ENCODE measurements around the gene LRRC27.

Gene LRRC27

GRCh38 chr10:132392811-132393694 lies 61.1 kb downstream of the LRRC27 start:
- DNase-seq = no peak

GRCh38 chr10:132393695-132394181 lies 61.7 kb downstream of the LRRC27 start:
- no peak for DNase-seq

- no peak for DNase-seq
Measured at GRCh38 chr10:132394201-132394811, 62.3 kb downstream of the LRRC27 start.

- no peak for DNase-seq
Measured at GRCh38 chr10:132394936-132395703, 63.1 kb downstream of the LRRC27 start.

GRCh38 chr10:132395704-132396493 lies 63.9 kb downstream of the LRRC27 start:
- peak; percentile 58 for DNase-seq

- DNase-seq = peak; percentile 85
Measured at GRCh38 chr10:132396494-132397035, 64.6 kb downstream of the LRRC27 start.

GRCh38 chr10:132397036-132397541 lies 65.1 kb downstream of the LRRC27 start, which contains the start of gene PWWP2B:
PWWP2B (plus strand) TSS chr10:132397200; CDS start chr10:132397227, 27 bp downstream.
- peak; percentile 64 for DNase-seq

GRCh38 chr10:132397671-132398565 lies 65.9 kb downstream of the LRRC27 start:
- DNase-seq = peak; percentile 69

GRCh38 chr10:132398566-132398991 lies 66.6 kb downstream of the LRRC27 start:
- DNase-seq = no peak

- no peak for DNase-seq
Measured at GRCh38 chr10:132399117-132400035, 67.4 kb downstream of the LRRC27 start.

GRCh38 chr10:132400041-132400546 lies 68.1 kb downstream of the LRRC27 start:
- DNase-seq = no peak

GRCh38 chr10:132400547-132401151 lies 68.7 kb downstream of the LRRC27 start:
- peak; percentile 78 for DNase-seq

- DNase-seq = no peak
Measured at GRCh38 chr10:132401401-132402118, 69.6 kb downstream of the LRRC27 start.

- no peak for DNase-seq
Measured at GRCh38 chr10:132402781-132403241, 70.8 kb downstream of the LRRC27 start.

GRCh38 chr10:132403511-132404168 lies 71.6 kb downstream of the LRRC27 start:
- DNase-seq = no peak

GRCh38 chr10:132404169-132404880 lies 72.3 kb downstream of the LRRC27 start:
- DNase-seq = no peak
